Measurements from ENCODE around the gene PGD. TPM values are rescaled to one million over a fixed set of nuclear protein-coding genes. Genes with fewer than 3 reads are reported as not detected.

Gene PGD
- total and polyA plus RNA-seq, 2 of the 13 experiments (the other 11 are each of a cell fraction or from before 2014, with no cell fraction given) = 64.8 to 210 TPM

- TF ChIP-seq ZNF17 (CRISPR knock-in tag; IDR thresholded peaks at IDR 0.05) (0 out of 2 replicates have a peak, but pooled peaks have one; percentile 81), HOXA5 (CRISPR knock-in tag; IDR thresholded peaks at IDR 0.05) (peak; percentile 83; the same call in 1 of the 2 replicates), TCF7L2 (IDR thresholded peaks at IDR 0.05; ENCODE audit: low read depth, low read length) (no peak), ZNF337 (CRISPR knock-in tag; IDR thresholded peaks at IDR 0.05; ENCODE audit: borderline replicate concordance, low read depth) (peak; percentile 75; the same call in 1 of the 2 replicates), SRY (CRISPR knock-in tag; IDR thresholded peaks at IDR 0.05) (peak; percentile 98; the same call in 1 of the 2 replicates), MXI1 (IDR thresholded peaks at IDR 0.05; ENCODE audit: borderline replicate concordance, low read depth, low read length) (peak; percentile 89), ZNF816 (CRISPR knock-in tag; IDR thresholded peaks at IDR 0.05; ENCODE audit: borderline replicate concordance) (peak; percentile 73; the same call in 1 of the 2 replicates), SPEN (CRISPR knock-in tag; IDR thresholded peaks at IDR 0.05; ENCODE audit: low read depth) (peak; percentile 92), ZNF260 (CRISPR knock-in tag; IDR thresholded peaks at IDR 0.05; ENCODE audit: borderline replicate concordance, low read depth) (no peak), ZNF775 (CRISPR knock-in tag; IDR thresholded peaks at IDR 0.05; ENCODE audit: borderline replicate concordance) (peak; percentile 66; the same call in 1 of the 2 replicates), GATAD1 (CRISPR knock-in tag; IDR thresholded peaks at IDR 0.05) (peak; percentile 98), TBX3 (IDR thresholded peaks at IDR 0.05; ENCODE audit: borderline replicate concordance) (peak; percentile 2; the same call in 1 of the 2 replicates)
- TF ChIP-seq, protein P1, sequence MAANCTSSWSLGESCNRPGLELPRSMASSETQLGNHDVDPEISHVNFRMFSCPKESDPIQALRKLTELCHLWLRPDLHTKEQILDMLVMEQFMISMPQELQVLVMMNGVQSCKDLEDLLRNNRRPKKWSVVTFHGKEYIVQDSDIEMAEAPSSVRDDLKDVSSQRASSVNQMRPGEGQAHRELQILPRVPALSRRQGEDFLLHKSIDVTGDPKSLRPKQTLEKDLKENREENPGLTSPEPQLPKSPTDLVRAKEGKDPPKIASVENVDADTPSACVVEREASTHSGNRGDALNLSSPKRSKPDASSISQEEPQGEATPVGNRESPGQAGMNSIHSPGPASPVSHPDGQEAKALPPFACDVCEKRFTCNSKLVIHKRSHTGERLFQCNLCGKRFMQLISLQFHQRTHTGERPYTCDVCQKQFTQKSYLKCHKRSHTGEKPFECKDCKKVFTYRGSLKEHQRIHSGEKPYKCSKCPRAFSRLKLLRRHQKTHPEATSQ (CRISPR knock-in tag; IDR thresholded peaks at IDR 0.05; ENCODE audit: borderline replicate concordance) = peak; percentile 71; the same call in 1 of the 2 replicates
- TF ChIP-seq, protein P2, sequence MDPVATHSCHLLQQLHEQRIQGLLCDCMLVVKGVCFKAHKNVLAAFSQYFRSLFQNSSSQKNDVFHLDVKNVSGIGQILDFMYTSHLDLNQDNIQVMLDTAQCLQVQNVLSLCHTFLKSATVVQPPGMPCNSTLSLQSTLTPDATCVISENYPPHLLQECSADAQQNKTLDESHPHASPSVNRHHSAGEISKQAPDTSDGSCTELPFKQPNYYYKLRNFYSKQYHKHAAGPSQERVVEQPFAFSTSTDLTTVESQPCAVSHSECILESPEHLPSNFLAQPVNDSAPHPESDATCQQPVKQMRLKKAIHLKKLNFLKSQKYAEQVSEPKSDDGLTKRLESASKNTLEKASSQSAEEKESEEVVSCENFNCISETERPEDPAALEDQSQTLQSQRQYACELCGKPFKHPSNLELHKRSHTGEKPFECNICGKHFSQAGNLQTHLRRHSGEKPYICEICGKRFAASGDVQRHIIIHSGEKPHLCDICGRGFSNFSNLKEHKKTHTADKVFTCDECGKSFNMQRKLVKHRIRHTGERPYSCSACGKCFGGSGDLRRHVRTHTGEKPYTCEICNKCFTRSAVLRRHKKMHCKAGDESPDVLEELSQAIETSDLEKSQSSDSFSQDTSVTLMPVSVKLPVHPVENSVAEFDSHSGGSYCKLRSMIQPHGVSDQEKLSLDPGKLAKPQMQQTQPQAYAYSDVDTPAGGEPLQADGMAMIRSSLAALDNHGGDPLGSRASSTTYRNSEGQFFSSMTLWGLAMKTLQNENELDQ (CRISPR knock-in tag; IDR thresholded peaks at IDR 0.05; ENCODE audit: borderline replicate concordance) = no peak
- TF ChIP-seq, protein P3, sequence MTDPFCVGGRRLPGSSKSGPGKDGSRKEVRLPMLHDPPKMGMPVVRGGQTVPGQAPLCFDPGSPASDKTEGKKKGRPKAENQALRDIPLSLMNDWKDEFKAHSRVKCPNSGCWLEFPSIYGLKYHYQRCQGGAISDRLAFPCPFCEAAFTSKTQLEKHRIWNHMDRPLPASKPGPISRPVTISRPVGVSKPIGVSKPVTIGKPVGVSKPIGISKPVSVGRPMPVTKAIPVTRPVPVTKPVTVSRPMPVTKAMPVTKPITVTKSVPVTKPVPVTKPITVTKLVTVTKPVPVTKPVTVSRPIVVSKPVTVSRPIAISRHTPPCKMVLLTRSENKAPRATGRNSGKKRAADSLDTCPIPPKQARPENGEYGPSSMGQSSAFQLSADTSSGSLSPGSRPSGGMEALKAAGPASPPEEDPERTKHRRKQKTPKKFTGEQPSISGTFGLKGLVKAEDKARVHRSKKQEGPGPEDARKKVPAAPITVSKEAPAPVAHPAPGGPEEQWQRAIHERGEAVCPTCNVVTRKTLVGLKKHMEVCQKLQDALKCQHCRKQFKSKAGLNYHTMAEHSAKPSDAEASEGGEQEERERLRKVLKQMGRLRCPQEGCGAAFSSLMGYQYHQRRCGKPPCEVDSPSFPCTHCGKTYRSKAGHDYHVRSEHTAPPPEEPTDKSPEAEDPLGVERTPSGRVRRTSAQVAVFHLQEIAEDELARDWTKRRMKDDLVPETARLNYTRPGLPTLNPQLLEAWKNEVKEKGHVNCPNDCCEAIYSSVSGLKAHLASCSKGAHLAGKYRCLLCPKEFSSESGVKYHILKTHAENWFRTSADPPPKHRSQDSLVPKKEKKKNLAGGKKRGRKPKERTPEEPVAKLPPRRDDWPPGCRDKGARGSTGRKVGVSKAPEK (CRISPR knock-in tag; IDR thresholded peaks at IDR 0.05; ENCODE audit: borderline replicate concordance) = no peak
- TF ChIP-seq, protein P4, sequence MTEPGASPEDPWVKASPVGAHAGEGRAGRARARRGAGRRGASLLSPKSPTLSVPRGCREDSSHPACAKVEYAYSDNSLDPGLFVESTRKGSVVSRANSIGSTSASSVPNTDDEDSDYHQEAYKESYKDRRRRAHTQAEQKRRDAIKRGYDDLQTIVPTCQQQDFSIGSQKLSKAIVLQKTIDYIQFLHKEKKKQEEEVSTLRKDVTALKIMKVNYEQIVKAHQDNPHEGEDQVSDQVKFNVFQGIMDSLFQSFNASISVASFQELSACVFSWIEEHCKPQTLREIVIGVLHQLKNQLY (CRISPR knock-in tag; IDR thresholded peaks at IDR 0.05) = no peak
- TF ChIP-seq, protein P5, sequence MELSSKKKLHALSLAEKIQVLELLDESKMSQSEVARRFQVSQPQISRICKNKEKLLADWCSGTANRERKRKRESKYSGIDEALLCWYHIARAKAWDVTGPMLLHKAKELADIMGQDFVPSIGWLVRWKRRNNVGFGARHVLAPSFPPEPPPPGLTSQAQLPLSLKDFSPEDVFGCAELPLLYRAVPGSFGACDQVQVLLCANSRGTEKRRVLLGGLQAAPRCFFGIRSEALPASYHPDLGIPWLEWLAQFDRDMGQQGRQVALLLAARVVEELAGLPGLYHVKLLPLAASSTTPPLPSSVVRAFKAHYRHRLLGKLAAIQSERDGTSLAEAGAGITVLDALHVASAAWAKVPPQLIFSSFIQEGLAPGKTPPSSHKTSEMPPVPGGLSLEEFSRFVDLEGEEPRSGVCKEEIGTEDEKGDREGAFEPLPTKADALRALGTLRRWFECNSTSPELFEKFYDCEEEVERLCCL (CRISPR knock-in tag; IDR thresholded peaks at IDR 0.05; ENCODE audit: borderline replicate concordance) = no peak
These were observed 31.6 kb downstream of the PGD start, which contains the start of gene CENPS (continued) for GRCh38 chr1:10430216-10431069.
